K562 (cell line): ENCODE data around the gene OR2T4. TPM values are rescaled to one million over a fixed set of nuclear protein-coding genes. Genes with fewer than 3 reads are reported as not detected.

Experiments
- ATAC-seq: fragments of 200-7000 bp; cut with Tn5 transposase; 3 replicates; pipeline ENCODE4 v1.9.1; 2020; ENCODE audit warnings: moderate library complexity
- Bru-seq: library from RNA; stranded (reverse); fragments of 400-500 nt; gene quantifications from one replicate; lab custom pipeline; 2021; lab: Mats Ljungman, UMichigan
- BruChase-seq, 2 experiments: library from RNA; stranded (reverse); fragments of 400-500 nt; gene quantifications; one replicate each; lab custom pipeline; 2021; lab: Mats Ljungman, UMichigan
- BruUV-seq: library from RNA; stranded (reverse); fragments of 400-500 nt; replicated peaks from 2 replicates; lab custom pipeline; 2021; lab: Mats Ljungman, UMichigan
- CTCF ChIA-PET: fragments of 300-600 bp; formaldehyde crosslinking; extraction: SDS; loops from one replicate; lab custom pipeline; 2021; ENCODE audit warnings: low intra/inter-chr PET ratio; lab: Yijun Ruan, JAX
- POLR2A ChIA-PET: fragments of 300-600, 350-650 bp; sonication (Branson Sonifier 250); formaldehyde crosslinking; extraction: SDS; loops from one replicate; lab custom pipeline; 2021; ENCODE audit warnings: antibody characterized with exemption, inconsistent platforms; lab: Yijun Ruan, JAX
- DNase-seq, 4 experiments: peaks; one replicate each; pipeline versions ENCODE4 v3.0.0 to v3.0.0-alpha.2; 2011 to 2018; ENCODE audit warnings: low spot score in 3 of 4, mixed read lengths in 3 of 4; ENCODE audit errors: extremely low read depth in 1 of 4
- FAIRE-seq: peaks from 2 replicates; lab custom pipeline; 2011; peaks lifted over from hg19 to GRCh38; lab: Jason Lieb, UNC
- H2AFZ ChIP-seq: 2 replicates; pipeline ENCODE4 v1.6.0; 2011; ENCODE audit warnings: low read depth, low read length, control low read depth, inconsistent platforms
- H3K27ac ChIP-seq: fragments of 200-600 bp; 3 replicates; pipeline ENCODE4 v1.8.0; 2011; ENCODE audit warnings: low read depth, mild to moderate bottlenecking, control low read depth, inconsistent platforms, low read length, moderate library complexity, mixed read lengths; ENCODE audit errors: extremely low read depth
- H3K27me3 ChIP-seq, 2 experiments: fragments of 300-600 bp in 1 of 2; 2 replicates in 1 of 2; 3 replicates in 1 of 2; pipeline versions ENCODE4 v1.6.0 to v1.8.0; 2011; ENCODE audit warnings: inconsistent platforms in 2 of 2, low read length in 2 of 2, mild to moderate bottlenecking in 1 of 2, mixed read lengths in 1 of 2, moderate library complexity in 1 of 2; ENCODE audit not compliant: control insufficient read depth in 2 of 2, insufficient read depth in 2 of 2
- H3K36me3 ChIP-seq: fragments of 300-600 bp; 3 replicates; pipeline ENCODE4 v1.8.0; 2011; ENCODE audit warnings: mild to moderate bottlenecking, low read length, inconsistent platforms; ENCODE audit not compliant: control insufficient read depth, insufficient read depth
- H3K4me1 ChIP-seq, 2 experiments: fragments of 200-600 bp in 1 of 2; replicated peaks in 1 of 2; 2 replicates in 1 of 2; 3 replicates in 1 of 2; pipeline versions ENCODE4 v1.5.1 to v1.8.0; 2011; ENCODE audit warnings: inconsistent platforms in 2 of 2, low read length in 2 of 2, mild to moderate bottlenecking in 1 of 2, mixed read lengths in 1 of 2, moderate library complexity in 1 of 2; ENCODE audit not compliant: control insufficient read depth in 2 of 2, insufficient read depth in 2 of 2
- H3K4me2 ChIP-seq: 2 replicates; pipeline ENCODE4 v1.6.1; 2011; ENCODE audit warnings: low read length, control low read depth, inconsistent platforms, mixed read lengths; ENCODE audit not compliant: insufficient read depth
- H3K4me3 ChIP-seq: fragments of 200-600 bp; sonication (generic), shearing (Covaris generic); 2 replicates; pipeline ENCODE4 v1.5.1; 2016; ENCODE audit warnings: control low read depth, inconsistent platforms
- H3K79me2 ChIP-seq: fragments of 200-600 bp; 3 replicates; pipeline ENCODE4 v1.8.0; 2011; ENCODE audit warnings: low read length, inconsistent platforms; ENCODE audit not compliant: control insufficient read depth, insufficient read depth
- H3K9ac ChIP-seq, 2 experiments: 2 replicates each; pipeline versions ENCODE4 v1.6.0 to v1.6.1; 2011; ENCODE audit warnings: low read depth in 2 of 2, low read length in 2 of 2, control low read depth in 1 of 2, inconsistent platforms in 1 of 2, mild to moderate bottlenecking in 1 of 2, mixed read lengths in 1 of 2; ENCODE audit not compliant: insufficient read depth in 1 of 2
- H3K9me1 ChIP-seq: one replicate; pipeline ENCODE4 v1.6.0; 2011; ENCODE audit warnings: inconsistent platforms, mild to moderate bottlenecking, low read length, moderate library complexity; ENCODE audit not compliant: control insufficient read depth, insufficient read depth
- H3K9me3 ChIP-seq: replicated peaks from 2 replicates; pipeline ENCODE4 v1.5.1; 2011; ENCODE audit warnings: low read depth, low read length, inconsistent platforms; ENCODE audit not compliant: control insufficient read depth, insufficient read depth
- H4K20me1 ChIP-seq: replicated peaks from 2 replicates; pipeline ENCODE4 v1.6.1; 2011; ENCODE audit warnings: low read length, inconsistent platforms, mixed read lengths; ENCODE audit not compliant: control insufficient read depth, insufficient read depth
- ARNT ChIP-seq, 2 experiments: fragments of 450-650 bp; IDR thresholded peaks; 2 replicates each; pipeline ENCODE4 v1.6.1; 2016; ENCODE audit warnings: mild to moderate bottlenecking in 1 of 2
- DNMT1 ChIP-seq: fragments of 450-650 bp; IDR thresholded peaks from 2 replicates; pipeline ENCODE4 v1.6.1; 2016; ENCODE audit warnings: antibody characterized with exemption, mild to moderate bottlenecking
- FOXK2 ChIP-seq, 2 experiments: fragments of 450-650 bp; IDR thresholded peaks in 1 of 2; conservative IDR thresholded peaks in 1 of 2; 2 replicates each; pipeline ENCODE4 v1.6.1; 2016; ENCODE audit warnings: low read depth in 2 of 2, mild to moderate bottlenecking in 1 of 2
- NR3C1 ChIP-seq: sonication (generic); formaldehyde crosslinking; IDR thresholded peaks from 2 replicates; pipeline ENCODE4 v1.8.1; 2022; ENCODE audit warnings: missing genetic modification reagents
- SMAD3 ChIP-seq: fragments of 450-650 bp; formaldehyde crosslinking; conservative IDR thresholded peaks from 2 replicates; pipeline ENCODE4 v1.4.0; 2020; ENCODE audit warnings: mild to moderate bottlenecking
- SREBF1 ChIP-seq: fragments of 150-350 bp; IDR thresholded peaks from 2 replicates; pipeline ENCODE4 v1.6.1; 2014; ENCODE audit warnings: antibody characterized with exemption, low read depth, low read length, borderline replicate concordance
- SRF ChIP-seq, 2 experiments: fragments of 250-450, 450-650 bp in 1 of 2; sonication (Bioruptor Pico) in 1 of 2; sonication (generic) in 1 of 2; formaldehyde crosslinking; IDR thresholded peaks; 2 replicates each; pipeline versions ENCODE4 v1.5.0 to v1.5.1; 2020 to 2022; ENCODE audit warnings: mild to moderate bottlenecking in 1 of 2, missing genetic modification reagents in 1 of 2
- SRSF7 ChIP-seq: fragments of 200-400 bp; formaldehyde crosslinking; optimal IDR thresholded peaks from 2 replicates; pipeline ENCODE3; 2017; ENCODE audit warnings: mild to moderate bottlenecking, low read depth, low read length
- TCF3 ChIP-seq: sonication (generic); formaldehyde crosslinking; IDR thresholded peaks from 2 replicates; pipeline ENCODE4 v1.4.0; 2020; ENCODE audit warnings: mild to moderate bottlenecking, missing genetic modification reagents
- TRIM28 ChIP-seq: fragments of 450-650 bp; IDR thresholded peaks from 2 replicates; pipeline ENCODE4 v1.6.1; 2017
- WHSC1 ChIP-seq: IDR thresholded peaks from one replicate; pipeline ENCODE4 v1.6.1; 2012; ENCODE audit warnings: low read length, control low read depth, inconsistent platforms
- ZBED1 ChIP-seq: IDR thresholded peaks from 2 replicates; pipeline ENCODE4 v1.6.1; 2014
- ZNF77 ChIP-seq: fragments of 250-450 bp; sonication (Bioruptor Pico); IDR thresholded peaks from 2 replicates; pipeline ENCODE4 v1.5.0; 2020
- WGBS: fragments of 100-300 bp; shearing (Covaris generic); methylation state at CpG from one replicate; pipeline ENCODE4 v1.1.6; 2016; ENCODE audit warnings: low coverage, mixed read lengths; ENCODE audit not compliant: insufficient coverage; ENCODE audit errors: missing lambda C conversion rate; 5-methylcytosine and 5-hydroxymethylcytosine counted together
- in situ Hi-C: fragments of 300-500 bp; cut with MboI; formaldehyde crosslinking; loops from 4 replicates; pipeline ENCODE4 v1.15.0; 2018; ENCODE audit warnings: inconsistent platforms, mixed read lengths
- intact Hi-C: fragments of 100-400 bp; cut with micrococcal nuclease; formaldehyde crosslinking; loops from 2 replicates; pipeline ENCODE4 v1.14.2; 2022
- long read RNA-seq, 3 experiments: library from polyadenylated mRNA in 2 of 3; library from RNA in 1 of 3; unstranded in 2 of 3; stranded (forward) in 1 of 3; transcript quantifications; one replicate each; pipeline ENCODE4 v2.0.0, GENCODE V29; 2019 to 2022
- polyA minus RNA-seq, 3 experiments: library from RNA; depleted of rRNA, polyadenylated mRNA; stranded (reverse); fragments of >200 nt; gene quantifications; 2 replicates each; pipeline ENCODE4 v1.2.3, GENCODE V29; 2011
- polyA plus RNA-seq, 8 experiments: library from polyadenylated mRNA; depleted of rRNA in 4 of 8; stranded (reverse) in 5 of 8; unstranded in 3 of 8; fragments of >200 nt; fragmentation: Nextera tagmentation in 2 of 8; fragmentation: Illumina TruSeq in 1 of 8; extraction: Ambion mirVana in 2 of 8; extraction: Trizol in 1 of 8; gene quantifications; 2 replicates each; pipeline versions ENCODE4 v1.2.1 to v1.2.3, GENCODE V29; 2011 to 2014; ENCODE audit warnings: inconsistent platforms in 1 of 8, missing spikeins in 1 of 8
- total RNA-seq, 7 experiments: library from RNA; depleted of rRNA in 6 of 7; stranded (reverse); fragments of >200 nt in 6 of 7; fragmentation: Illumina TruSeq in 2 of 7; extraction: Trizol in 2 of 7; gene quantifications; 2 replicates each; pipeline versions ENCODE4 v1.2.1 to v1.2.3, GENCODE V29; 2011 to 2021; ENCODE audit warnings: low replicate concordance in 1 of 7
- TF ChIP-seq, protein P1 (sequence below): fragments of 450-650 bp; IDR thresholded peaks from 2 replicates; pipeline ENCODE4 v1.7.0; 2016; ENCODE audit warnings: borderline replicate concordance
- TF ChIP-seq, protein P2 (sequence below): fragments of 450-650 bp; conservative IDR thresholded peaks from 2 replicates; pipeline ENCODE4 v1.6.1; 2016; ENCODE audit warnings: missing genetic modification characterization, low read depth, mild to moderate bottlenecking, control low read depth, missing compliant biosample characterization

Gene OR2T4
- total RNA-seq (2011; cell fraction: chromatin; rRNA removed; ENCODE audit: low replicate concordance): not detected in 2 replicates
- total RNA-seq (2011; cell fraction: nucleolus; rRNA removed): not detected in 2 replicates
- not detected in 2 replicates for total RNA-seq (2011; cell fraction: nucleoplasm; rRNA removed)
- total RNA-seq (2014; rRNA removed) (not detected in 2 replicates), total RNA-seq (2014; rRNA removed; fragmentation: Illumina TruSeq; extraction: Trizol) (not detected in 2 replicates), total RNA-seq (2015; rRNA removed; fragmentation: Illumina TruSeq; extraction: Trizol) (not detected in 2 replicates), total RNA-seq (2021) (not detected in 2 replicates), polyA plus RNA-seq (2011; rRNA removed) (0.39 TPM in 1 of 2 replicates, not detected in the other), polyA plus RNA-seq (2014; fragmentation: Illumina TruSeq; extraction: Trizol) (not detected in 2 replicates), polyA plus RNA-seq (2014; fragmentation: Nextera tagmentation; extraction: Ambion mirVana) (not detected), polyA plus RNA-seq (2014; rRNA removed) (not detected in 2 replicates), polyA minus RNA-seq (2011; rRNA and poly(A)+ RNA removed) (0.48 TPM in 1 of 2 replicates, not detected in the other), Bru-seq, nascent RNA (not detected), BruChase-seq, experiment 1, labeled RNA remaining after a 2-hour chase (not detected), BruChase-seq, experiment 2, labeled RNA remaining after a 6-hour chase (not detected)
- 0.38 TPM in 1 of 2 replicates, not detected in the other for polyA plus RNA-seq (2011; cell fraction: cytosol; rRNA removed)
- 0.52 TPM in 1 of 2 replicates, not detected in the other for polyA plus RNA-seq (2011; cell fraction: nucleus; rRNA removed)
- polyA plus RNA-seq (2012): not detected in 2 replicates
- not detected in 2 replicates for polyA minus RNA-seq (2011; cell fraction: cytosol; rRNA and poly(A)+ RNA removed)
- 0.33 TPM in 1 of 2 replicates, not detected in the other for polyA minus RNA-seq (2011; cell fraction: nucleus; rRNA and poly(A)+ RNA removed)
- long read RNA-seq, experiment 1: 0 reads
- long read RNA-seq, experiment 2: 0 reads
- long read RNA-seq, experiment 3: 0 reads

- in situ Hi-C loops: no loop called here
- Histone ChIP-seq H3K9me1 (no peaks in the 10 kb centered on the region), H3K9ac (no peak within 1 kb of the TSS), H4K20me1 (no peaks in the 10 kb centered on the region), H3K79me2 (no peaks in the 10 kb centered on the region), H3K4me2 (no peak within 1 kb of the TSS), H3K4me3 (no peak within 1 kb of the TSS), H3K36me3 (no peaks in the 10 kb centered on the region), H2AFZ (no peak within 1 kb of the TSS), H3K4me1 (no peaks in the 10 kb centered on the region), H3K27me3 (no peaks in the 10 kb centered on the region), H3K27ac (no peak within 1 kb of the TSS), H3K9me3 (peaks cover 6% of the 10 kb centered on the region; the same call in 1 of the 2 replicates)
- ChIA-PET CTCF (no interaction called here), POLR2A (no interaction called here)
- WGBS: 0% methylated on average over 3 of the region's 3 CpGs
- ATAC-seq: no peak
- DNase-seq: no peak
- intact Hi-C loops: no loop called here
- FAIRE-seq: no peak
- BruUV-seq: no TSS peak
- no peak for TF ChIP-seq SREBF1
- TF ChIP-seq NR3C1 (CRISPR knock-in tag): no peak
- no peak for TF ChIP-seq SRSF7
- no peak for TF ChIP-seq TCF3 (CRISPR knock-in tag)
- TF ChIP-seq ARNT (IDR thresholded peaks at IDR 0.05): no peak
- no peak for TF ChIP-seq ZBED1
- TF ChIP-seq TRIM28: no peak
- TF ChIP-seq SMAD3 (CRISPR knock-in tag): no peak
- TF ChIP-seq FOXK2 (conservative IDR thresholded peaks at IDR 0.05 in 1 of 2, IDR thresholded peaks at IDR 0.05 in 1 of 2; ENCODE audit: low read depth in 2 of 2): no peak
- no peak for TF ChIP-seq WHSC1
- no peak for TF ChIP-seq DNMT1
- TF ChIP-seq ZNF77 (CRISPR knock-in tag): no peak
- TF ChIP-seq, protein P1, sequence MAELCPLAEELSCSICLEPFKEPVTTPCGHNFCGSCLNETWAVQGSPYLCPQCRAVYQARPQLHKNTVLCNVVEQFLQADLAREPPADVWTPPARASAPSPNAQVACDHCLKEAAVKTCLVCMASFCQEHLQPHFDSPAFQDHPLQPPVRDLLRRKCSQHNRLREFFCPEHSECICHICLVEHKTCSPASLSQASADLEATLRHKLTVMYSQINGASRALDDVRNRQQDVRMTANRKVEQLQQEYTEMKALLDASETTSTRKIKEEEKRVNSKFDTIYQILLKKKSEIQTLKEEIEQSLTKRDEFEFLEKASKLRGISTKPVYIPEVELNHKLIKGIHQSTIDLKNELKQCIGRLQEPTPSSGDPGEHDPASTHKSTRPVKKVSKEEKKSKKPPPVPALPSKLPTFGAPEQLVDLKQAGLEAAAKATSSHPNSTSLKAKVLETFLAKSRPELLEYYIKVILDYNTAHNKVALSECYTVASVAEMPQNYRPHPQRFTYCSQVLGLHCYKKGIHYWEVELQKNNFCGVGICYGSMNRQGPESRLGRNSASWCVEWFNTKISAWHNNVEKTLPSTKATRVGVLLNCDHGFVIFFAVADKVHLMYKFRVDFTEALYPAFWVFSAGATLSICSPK: no peak
- TF ChIP-seq, protein P2, sequence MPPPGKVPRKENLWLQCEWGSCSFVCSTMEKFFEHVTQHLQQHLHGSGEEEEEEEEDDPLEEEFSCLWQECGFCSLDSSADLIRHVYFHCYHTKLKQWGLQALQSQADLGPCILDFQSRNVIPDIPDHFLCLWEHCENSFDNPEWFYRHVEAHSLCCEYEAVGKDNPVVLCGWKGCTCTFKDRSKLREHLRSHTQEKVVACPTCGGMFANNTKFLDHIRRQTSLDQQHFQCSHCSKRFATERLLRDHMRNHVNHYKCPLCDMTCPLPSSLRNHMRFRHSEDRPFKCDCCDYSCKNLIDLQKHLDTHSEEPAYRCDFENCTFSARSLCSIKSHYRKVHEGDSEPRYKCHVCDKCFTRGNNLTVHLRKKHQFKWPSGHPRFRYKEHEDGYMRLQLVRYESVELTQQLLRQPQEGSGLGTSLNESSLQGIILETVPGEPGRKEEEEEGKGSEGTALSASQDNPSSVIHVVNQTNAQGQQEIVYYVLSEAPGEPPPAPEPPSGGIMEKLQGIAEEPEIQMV (tag): no peak
- TF ChIP-seq SRF (CRISPR knock-in tag; IDR thresholded peaks at IDR 0.05): no peak
These were observed at the start of gene OR2T4 for GRCh38 chr1:248361121-248361715. TSS of gene OR2T4 (plus strand) at chr1:248361665. CDS start at chr1:248361665, 0 bp downstream.
